Measurements from ENCODE around the gene MZT2A.
"Not testable (repeated sequence)": the region's sequence is repeated elsewhere in the genome, so short reads cannot be mapped to it uniquely, and the experiment has no call there.

Gene MZT2A

GRCh38 chr2:131493199-131493968, 1.2 kb upstream of the MZT2A start:
- H3K27ac ChIP-seq = peak overlapping the region; percentile 67
- DNase-seq (ENCODE audit: low read depth, low spot score) = no peak

GRCh38 chr2:131492418-131493198, 411 bp upstream of the MZT2A start:
- peak; percentile 88 for DNase-seq (ENCODE audit: low read depth, low spot score)
- peak overlapping the region; percentile 67 for H3K27ac ChIP-seq

- peak overlapping the region; percentile 67 for H3K27ac ChIP-seq
- DNase-seq (ENCODE audit: low read depth, low spot score) = not testable (repeated sequence)
Observed at GRCh38 chr2:131491469-131491836, 744 bp downstream of the MZT2A start.

GRCh38 chr2:131490616-131491468, 1.4 kb downstream of the MZT2A start:
- not testable (repeated sequence) for DNase-seq (ENCODE audit: low read depth, low spot score)
- peak overlapping the region; percentile 67 for H3K27ac ChIP-seq

- no peak for DNase-seq (ENCODE audit: low read depth, low spot score)
- H3K27ac ChIP-seq = no peak overlapping the region
Observed at GRCh38 chr2:131488306-131489205, 3.6 kb downstream of the MZT2A start.

- DNase-seq (ENCODE audit: low read depth, low spot score); H3K27ac ChIP-seq: not testable (repeated sequence)
Observed at GRCh38 chr2:131486201-131486902, 5.8 kb downstream of the MZT2A start.

GRCh38 chr2:131484906-131485460, 7.2 kb downstream of the MZT2A start:
- not testable (repeated sequence) for H3K27ac ChIP-seq; DNase-seq (ENCODE audit: low read depth, low spot score)

GRCh38 chr2:131483981-131484820, 8.0 kb downstream of the MZT2A start:
- not testable (repeated sequence) for H3K27ac ChIP-seq; DNase-seq (ENCODE audit: low read depth, low spot score)

- not testable (repeated sequence) for DNase-seq (ENCODE audit: low read depth, low spot score)
Observed at GRCh38 chr2:131482506-131483155, 9.6 kb downstream of the MZT2A start.

GRCh38 chr2:131480351-131480750, 11.8 kb downstream of the MZT2A start:
- not testable (repeated sequence) for H3K27ac ChIP-seq; DNase-seq (ENCODE audit: low read depth, low spot score)

More at GRCh38 chr2:131482506-131483155, 9.6 kb downstream of the MZT2A start:
- H3K27ac ChIP-seq = not testable (repeated sequence)

- not testable (repeated sequence) for H3K27ac ChIP-seq; DNase-seq (ENCODE audit: low read depth, low spot score)
Observed at GRCh38 chr2:131478850-131479461, 13.2 kb downstream of the MZT2A start.

GRCh38 chr2:131478074-131478849, 13.9 kb downstream of the MZT2A start:
- not testable (repeated sequence) for H3K27ac ChIP-seq; DNase-seq (ENCODE audit: low read depth, low spot score)

GRCh38 chr2:131477227-131477626, 15.0 kb downstream of the MZT2A start:
- DNase-seq (ENCODE audit: low read depth, low spot score); H3K27ac ChIP-seq: not testable (repeated sequence)

- not testable (repeated sequence) for H3K27ac ChIP-seq; DNase-seq (ENCODE audit: low read depth, low spot score)
Observed at GRCh38 chr2:131476363-131476762, 15.8 kb downstream of the MZT2A start.

- no peak for DNase-seq (ENCODE audit: low read depth, low spot score)
- H3K27ac ChIP-seq = no peak within 1 kb of the TSS
Observed at GRCh38 chr2:131475831-131476230, 16.4 kb downstream of the MZT2A start, which contains the start of gene TUBA3D. Gene TUBA3D, plus strand, starts transcription at chr2:131476119. Its CDS starts 81 bp downstream, at chr2:131476200.

- H3K27ac ChIP-seq; DNase-seq (ENCODE audit: low read depth, low spot score): not testable (repeated sequence)
Observed at GRCh38 chr2:131473266-131473665, 18.9 kb downstream of the MZT2A start.

Data from epithelial cell of prostate (primary cell).